Thyroid gland (tissue), 4 donors: ENCODE results near the gene ITGB1BP1.

Experiments used
- POLR2A ChIP-seq, 2 donors: fragments of 450-650 bp; IDR thresholded peaks; one replicate each; pipeline ENCODE4 v1.6.1; 2017; ENCODE audit warnings: antibody characterized with exemption in 2 of 2, mild to moderate bottlenecking in 2 of 2, moderate library complexity in 1 of 2
- TF ChIP-seq, protein P1 (sequence below), 6 experiments: fragments of 200-600 bp in 3 of 6; fragments of 450-650 bp in 3 of 6; sonication (generic) in 3 of 6; IDR thresholded peaks; one replicate each; pipeline ENCODE4 v1.5.1; 2016 to 2019; ENCODE audit warnings: antibody characterized with exemption in 6 of 6, mild to moderate bottlenecking in 2 of 6, inconsistent platforms in 1 of 6, moderate library complexity in 1 of 6

DNA sequence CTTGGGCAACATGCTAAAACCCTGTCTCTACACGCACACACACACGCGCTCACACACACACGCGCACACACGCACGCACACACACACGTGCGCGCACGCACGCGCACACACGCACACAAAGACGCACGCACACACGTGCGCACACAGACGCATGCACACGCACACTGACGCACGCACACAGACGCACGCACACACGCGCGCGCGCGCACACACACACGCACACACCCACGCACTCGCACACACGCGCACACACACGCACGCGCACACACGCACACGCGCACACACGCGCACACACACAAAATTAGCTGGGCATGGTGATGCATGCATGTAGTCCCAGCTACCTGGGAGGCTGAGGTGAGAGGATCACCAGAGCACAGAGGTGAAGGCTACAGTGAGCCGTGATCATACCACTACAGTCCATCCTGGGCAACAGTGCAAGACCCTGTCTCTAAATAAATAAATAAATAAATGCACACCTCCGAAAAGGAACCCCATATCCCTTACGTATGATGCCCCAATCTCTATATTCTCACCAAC, 42.9 kb upstream of the ITGB1BP1 start:
- TF ChIP-seq, protein P1, sequence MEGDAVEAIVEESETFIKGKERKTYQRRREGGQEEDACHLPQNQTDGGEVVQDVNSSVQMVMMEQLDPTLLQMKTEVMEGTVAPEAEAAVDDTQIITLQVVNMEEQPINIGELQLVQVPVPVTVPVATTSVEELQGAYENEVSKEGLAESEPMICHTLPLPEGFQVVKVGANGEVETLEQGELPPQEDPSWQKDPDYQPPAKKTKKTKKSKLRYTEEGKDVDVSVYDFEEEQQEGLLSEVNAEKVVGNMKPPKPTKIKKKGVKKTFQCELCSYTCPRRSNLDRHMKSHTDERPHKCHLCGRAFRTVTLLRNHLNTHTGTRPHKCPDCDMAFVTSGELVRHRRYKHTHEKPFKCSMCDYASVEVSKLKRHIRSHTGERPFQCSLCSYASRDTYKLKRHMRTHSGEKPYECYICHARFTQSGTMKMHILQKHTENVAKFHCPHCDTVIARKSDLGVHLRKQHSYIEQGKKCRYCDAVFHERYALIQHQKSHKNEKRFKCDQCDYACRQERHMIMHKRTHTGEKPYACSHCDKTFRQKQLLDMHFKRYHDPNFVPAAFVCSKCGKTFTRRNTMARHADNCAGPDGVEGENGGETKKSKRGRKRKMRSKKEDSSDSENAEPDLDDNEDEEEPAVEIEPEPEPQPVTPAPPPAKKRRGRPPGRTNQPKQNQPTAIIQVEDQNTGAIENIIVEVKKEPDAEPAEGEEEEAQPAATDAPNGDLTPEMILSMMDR (IDR thresholded peaks at IDR 0.05): no peak
- TF ChIP-seq POLR2A (IDR thresholded peaks at IDR 0.05): no peak
